ENCODE measurements around the gene HDGFL3. TPM values are rescaled to one million over a fixed set of nuclear protein-coding genes. Genes with fewer than 3 reads are reported as not detected.
"Not testable (repeated sequence)": the region's sequence is repeated elsewhere in the genome, so short reads cannot be mapped to it uniquely, and the experiment has no call there.

Gene HDGFL3
- total RNA-seq, 1 donor from 2014 or later = 84.3 TPM

- H3K36me3 Mint-ChIP-seq (ENCODE audit: low read depth) = peaks cover 28% of the 10 kb centered on the region
- H3K27me3 Mint-ChIP-seq (ENCODE audit: low read depth) = no peaks in the 10 kb centered on the region
- no peak overlapping the region for H3K4me3 Mint-ChIP-seq (ENCODE audit: unreplicated experiment)
- no peak for TF ChIP-seq CTCF (IDR thresholded peaks at IDR 0.05)
- H3K27ac Mint-ChIP-seq (ENCODE audit: unreplicated experiment) = no peak overlapping the region
- peaks cover 8% of the 10 kb centered on the region for H3K4me1 Mint-ChIP-seq (ENCODE audit: low read depth)
- H3K9me3 Mint-ChIP-seq (ENCODE audit: low read depth) = no peaks in the 10 kb centered on the region
- DNase-seq (ENCODE audit: low spot score) = no peak
Observed at GRCh38 chr15:83153288-83153687, 54.3 kb downstream of the HDGFL3 start.

GRCh38 chr15:83144771-83145170, 62.9 kb downstream of the HDGFL3 start:
- H3K27ac Mint-ChIP-seq (ENCODE audit: unreplicated experiment) = no peak overlapping the region
- no peak for DNase-seq (ENCODE audit: low spot score)
- no peak for TF ChIP-seq CTCF (IDR thresholded peaks at IDR 0.05)
- H3K4me3 Mint-ChIP-seq (ENCODE audit: unreplicated experiment) = no peak overlapping the region
- H3K9me3 Mint-ChIP-seq (ENCODE audit: low read depth) = peaks cover 5% of the 10 kb centered on the region
- H3K27me3 Mint-ChIP-seq (ENCODE audit: low read depth) = no peaks in the 10 kb centered on the region
- H3K36me3 Mint-ChIP-seq (ENCODE audit: low read depth) = peaks cover 51% of the 10 kb centered on the region
- H3K4me1 Mint-ChIP-seq (ENCODE audit: low read depth) = no peaks in the 10 kb centered on the region

GRCh38 chr15:83142151-83142550, 65.5 kb downstream of the HDGFL3 start:
- not testable (repeated sequence) for H3K27me3 Mint-ChIP-seq (ENCODE audit: low read depth)

GRCh38 chr15:83132861-83133523, 74.6 kb downstream of the HDGFL3 start:
- H3K27me3 Mint-ChIP-seq (ENCODE audit: low read depth) = no peaks in the 10 kb centered on the region
- H3K4me1 Mint-ChIP-seq (ENCODE audit: low read depth) = no peaks in the 10 kb centered on the region
- H3K9me3 Mint-ChIP-seq (ENCODE audit: low read depth) = no peaks in the 10 kb centered on the region
- no peak overlapping the region for H3K27ac Mint-ChIP-seq (ENCODE audit: unreplicated experiment)
- no peak for DNase-seq (ENCODE audit: low spot score)
- no peak overlapping the region for H3K4me3 Mint-ChIP-seq (ENCODE audit: unreplicated experiment)
- H3K36me3 Mint-ChIP-seq (ENCODE audit: low read depth) = peaks cover 20% of the 10 kb centered on the region
- no peak for TF ChIP-seq CTCF (IDR thresholded peaks at IDR 0.05)

More at GRCh38 chr15:83142151-83142550, 65.5 kb downstream of the HDGFL3 start:
- not testable (repeated sequence) for H3K4me3 Mint-ChIP-seq (ENCODE audit: unreplicated experiment); H3K4me1 Mint-ChIP-seq (ENCODE audit: low read depth); H3K9me3 Mint-ChIP-seq (ENCODE audit: low read depth); DNase-seq (ENCODE audit: low spot score); H3K27ac Mint-ChIP-seq (ENCODE audit: unreplicated experiment)
- peaks cover 36% of the 10 kb centered on the region for H3K36me3 Mint-ChIP-seq (ENCODE audit: low read depth)

DNA sequence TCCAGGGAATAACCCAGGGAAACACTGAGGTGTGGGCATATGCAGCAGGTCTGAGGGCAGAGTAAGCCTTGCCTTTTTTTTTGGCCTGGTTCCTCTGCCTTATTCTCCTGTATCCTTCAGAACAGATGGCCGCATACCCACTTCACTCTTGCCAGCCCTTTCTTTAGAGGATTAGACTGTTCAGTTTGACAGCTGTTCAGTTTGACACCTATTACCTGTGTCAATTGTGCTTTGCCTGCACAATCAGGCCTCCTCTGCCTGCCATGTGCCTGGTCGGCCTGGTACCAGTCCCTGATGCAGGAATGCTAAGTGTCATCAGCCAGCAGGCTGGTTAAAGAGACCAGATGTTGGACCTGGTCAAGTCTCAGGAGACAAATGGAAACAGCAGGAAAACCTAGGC, 77.8 kb downstream of the HDGFL3 start:
- no peaks in the 10 kb centered on the region for H3K27me3 Mint-ChIP-seq (ENCODE audit: low read depth)
- H3K36me3 Mint-ChIP-seq (ENCODE audit: low read depth) = peaks cover 15% of the 10 kb centered on the region
- no peak for DNase-seq (ENCODE audit: low spot score)
- TF ChIP-seq CTCF (IDR thresholded peaks at IDR 0.05) = no peak
- no peak overlapping the region for H3K27ac Mint-ChIP-seq (ENCODE audit: unreplicated experiment)
- H3K9me3 Mint-ChIP-seq (ENCODE audit: low read depth) = no peaks in the 10 kb centered on the region
- no peak overlapping the region for H3K4me3 Mint-ChIP-seq (ENCODE audit: unreplicated experiment)
- H3K4me1 Mint-ChIP-seq (ENCODE audit: low read depth) = peaks cover 7% of the 10 kb centered on the region

- no peak overlapping the region for H3K4me3 Mint-ChIP-seq (ENCODE audit: unreplicated experiment)
- no peaks in the 10 kb centered on the region for H3K27me3 Mint-ChIP-seq (ENCODE audit: low read depth)
- no peaks in the 10 kb centered on the region for H3K9me3 Mint-ChIP-seq (ENCODE audit: low read depth)
- H3K27ac Mint-ChIP-seq (ENCODE audit: unreplicated experiment) = no peak overlapping the region
- DNase-seq (ENCODE audit: low spot score) = no peak
- H3K36me3 Mint-ChIP-seq (ENCODE audit: low read depth) = peaks cover 19% of the 10 kb centered on the region
- TF ChIP-seq CTCF (IDR thresholded peaks at IDR 0.05) = no peak
- H3K4me1 Mint-ChIP-seq (ENCODE audit: low read depth) = peaks cover 7% of the 10 kb centered on the region
Observed at GRCh38 chr15:83127547-83128150, 80.0 kb downstream of the HDGFL3 start.
